Stimulated activated naive B cell treated with anti-CD40 and anti-IgM and Interleukin-4, amounts not matched to agents 10 μg/mL and 1 μg/mL and 100 μg/mL, for 72 hours (primary cell): Measurements from ENCODE around the gene MRPL38.
A peak's percentile ranks its signal among the peaks of the same experiment; 100 is the strongest.

ENCODE experiments used
- ATAC-seq, 2 donors: fragments of 150-1000 bp; cut with Tn5 transposase; replicated peaks; 2 replicates each; pipeline ENCODE4 v1.10.0; 2021; ENCODE audit warnings: moderate library complexity in 1 of 2
- DNase-seq: peaks from one replicate; pipeline ENCODE4 v3.0.0; 2021
- H3K27ac Mint-ChIP-seq: one replicate; pipeline ENCODE4 v1.8.0; 2022; ENCODE audit warnings: mild to moderate bottlenecking, mixed read lengths
- H3K27me3 Mint-ChIP-seq, 2 donors: one replicate each; pipeline ENCODE4 v1.8.0; 2022; ENCODE audit warnings: mixed read lengths in 2 of 2
- H3K36me3 Mint-ChIP-seq, 2 donors: one replicate each; pipeline ENCODE4 v1.8.0; 2022; ENCODE audit warnings: mixed read lengths in 2 of 2, mild to moderate bottlenecking in 1 of 2
- H3K4me1 Mint-ChIP-seq, 2 donors: one replicate each; pipeline ENCODE4 v1.8.0; 2022; ENCODE audit warnings: mixed read lengths in 2 of 2, mild to moderate bottlenecking in 1 of 2
- H3K4me3 Mint-ChIP-seq, 2 donors: one replicate each; pipeline ENCODE4 v1.8.0; 2022; ENCODE audit warnings: mild to moderate bottlenecking in 2 of 2, mixed read lengths in 2 of 2, moderate library complexity in 1 of 2
- H3K9me3 Mint-ChIP-seq, 2 donors: one replicate each; pipeline ENCODE4 v1.8.0; 2022; ENCODE audit warnings: mixed read lengths in 2 of 2, mild to moderate bottlenecking in 1 of 2

MRPL38 gene

GRCh38 chr17:75909812-75910274 is 5.2 kb upstream of the MRPL38 start:
- no peaks in the 10 kb centered on the region for H3K9me3 Mint-ChIP-seq
- no peak overlapping the region for H3K27ac Mint-ChIP-seq
- peaks cover 8% of the 10 kb centered on the region in 2 donors for H3K36me3 Mint-ChIP-seq

DNA sequence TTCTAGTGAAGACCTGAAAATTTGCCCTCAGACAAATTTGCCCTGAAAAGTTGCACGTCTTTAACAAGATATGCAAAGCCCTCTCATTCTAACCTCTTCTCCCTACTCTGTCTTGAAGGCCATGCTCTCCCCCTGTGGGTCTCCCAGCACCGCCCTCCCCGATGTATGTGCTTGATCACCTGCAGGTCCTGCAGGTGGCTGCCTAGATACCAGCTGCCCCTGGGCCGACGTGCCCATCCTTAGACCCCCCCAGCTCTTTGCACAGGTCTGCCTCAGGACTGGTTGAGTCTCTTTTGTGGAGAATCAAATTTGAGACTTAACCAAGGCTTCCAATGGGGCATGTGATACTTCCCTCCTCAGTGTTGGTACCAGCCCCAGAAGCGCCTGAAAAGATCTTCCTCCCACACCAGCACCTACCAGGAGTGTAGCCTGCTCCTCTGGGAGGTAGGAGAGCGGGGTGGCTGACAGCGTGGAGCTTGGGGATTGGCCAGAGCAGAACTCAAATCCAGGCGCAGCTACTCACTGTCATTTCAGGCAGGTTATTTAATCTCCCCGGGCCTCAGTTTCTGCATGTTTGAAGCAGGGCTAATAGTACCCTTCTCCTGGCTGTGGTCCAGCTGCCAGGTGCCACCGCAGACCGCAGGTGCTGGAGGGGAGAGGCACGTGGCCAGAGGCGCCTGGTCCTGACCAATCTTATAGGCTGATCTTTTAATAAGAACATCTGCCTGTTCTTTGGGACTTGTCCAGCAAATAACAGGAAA is 4.5 kb upstream of the MRPL38 start:
- Mint-ChIP-seq H3K4me1 (peaks cover 2 to 5% of the 10 kb centered on the region in 2 donors), H3K36me3 (peaks cover 8 to 10% of the 10 kb centered on the region in 2 donors), H3K4me3 (no peak overlapping the region), H3K27ac (no peak overlapping the region), H3K9me3 (no peaks in the 10 kb centered on the region), H3K27me3 (no peaks in the 10 kb centered on the region)
- DNase-seq (no peak), ATAC-seq (no peak)

More at GRCh38 chr17:75909812-75910274, 5.2 kb upstream of the MRPL38 start:
- Mint-ChIP-seq H3K4me3 (no peak overlapping the region), H3K4me1 (peaks cover 2 to 5% of the 10 kb centered on the region in 2 donors), H3K27me3 (no peaks in the 10 kb centered on the region)
- no peak for DNase-seq
- ATAC-seq: no peak

- H3K27me3 Mint-ChIP-seq: no peaks in the 10 kb centered on the region
- H3K4me3 Mint-ChIP-seq: no peak overlapping the region
- ATAC-seq (no peak), DNase-seq (no peak)
- no peaks in the 10 kb centered on the region for H3K9me3 Mint-ChIP-seq
- peaks cover 3 to 12% of the 10 kb centered on the region in 2 donors for H3K4me1 Mint-ChIP-seq
- peaks cover 4% of the 10 kb centered on the region in 2 donors for H3K36me3 Mint-ChIP-seq
- H3K27ac Mint-ChIP-seq: no peak overlapping the region
Observed at GRCh38 chr17:75908201-75908600, 3.5 kb upstream of the MRPL38 start.

GRCh38 chr17:75906143-75906884 is 1.6 kb upstream of the MRPL38 start:
- peaks cover 5 to 8% of the 10 kb centered on the region in 2 donors for H3K36me3 Mint-ChIP-seq
- no peak for ATAC-seq
- peak overlapping the region; percentile 20 for H3K27ac Mint-ChIP-seq
- no peaks in the 10 kb centered on the region for H3K27me3 Mint-ChIP-seq
- no peak for DNase-seq
- no peak overlapping the region for H3K4me3 Mint-ChIP-seq
- H3K9me3 Mint-ChIP-seq: no peaks in the 10 kb centered on the region
- H3K4me1 Mint-ChIP-seq: peaks cover 3 to 12% of the 10 kb centered on the region in 2 donors

- Mint-ChIP-seq H3K4me1 (peaks cover 9 to 26% of the 10 kb centered on the region in 2 donors), H3K4me3 (no peak overlapping the region), H3K27me3 (no peaks in the 10 kb centered on the region), H3K9me3 (no peaks in the 10 kb centered on the region), H3K27ac (no peak overlapping the region), H3K36me3 (peaks cover 23 to 34% of the 10 kb centered on the region in 2 donors)
- DNase-seq (no peak), ATAC-seq (no peak)
Observed at GRCh38 chr17:75902406-75902805, 2.3 kb downstream of the MRPL38 start.

DNA sequence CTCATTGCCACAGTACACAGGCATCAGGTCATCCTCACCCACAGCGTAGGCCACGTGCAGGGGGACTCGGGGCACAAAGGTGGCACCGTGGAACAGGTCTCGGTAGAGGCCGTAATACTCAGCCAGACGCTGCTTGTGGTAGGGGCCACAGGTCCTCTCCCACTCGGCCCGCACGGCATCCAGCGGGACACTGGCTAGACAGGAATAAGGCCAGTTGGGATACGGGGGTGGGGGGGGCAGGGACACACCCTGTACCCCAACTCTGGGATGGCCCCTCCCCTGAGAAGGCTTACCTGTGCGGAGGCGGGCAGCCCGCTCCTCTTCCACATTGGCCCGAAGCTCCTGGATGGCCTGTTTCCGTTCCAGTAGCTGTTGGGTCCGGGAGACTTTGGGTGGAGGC is 3.0 kb downstream of the MRPL38 start:
- H3K9me3 Mint-ChIP-seq: no peaks in the 10 kb centered on the region
- peaks cover 23 to 35% of the 10 kb centered on the region in 2 donors for H3K36me3 Mint-ChIP-seq
- no peak for DNase-seq
- H3K4me3 Mint-ChIP-seq: no peak overlapping the region
- no peak overlapping the region for H3K27ac Mint-ChIP-seq
- H3K27me3 Mint-ChIP-seq: no peaks in the 10 kb centered on the region
- peaks cover 9 to 29% of the 10 kb centered on the region in 2 donors for H3K4me1 Mint-ChIP-seq
- ATAC-seq: no peak

DNA sequence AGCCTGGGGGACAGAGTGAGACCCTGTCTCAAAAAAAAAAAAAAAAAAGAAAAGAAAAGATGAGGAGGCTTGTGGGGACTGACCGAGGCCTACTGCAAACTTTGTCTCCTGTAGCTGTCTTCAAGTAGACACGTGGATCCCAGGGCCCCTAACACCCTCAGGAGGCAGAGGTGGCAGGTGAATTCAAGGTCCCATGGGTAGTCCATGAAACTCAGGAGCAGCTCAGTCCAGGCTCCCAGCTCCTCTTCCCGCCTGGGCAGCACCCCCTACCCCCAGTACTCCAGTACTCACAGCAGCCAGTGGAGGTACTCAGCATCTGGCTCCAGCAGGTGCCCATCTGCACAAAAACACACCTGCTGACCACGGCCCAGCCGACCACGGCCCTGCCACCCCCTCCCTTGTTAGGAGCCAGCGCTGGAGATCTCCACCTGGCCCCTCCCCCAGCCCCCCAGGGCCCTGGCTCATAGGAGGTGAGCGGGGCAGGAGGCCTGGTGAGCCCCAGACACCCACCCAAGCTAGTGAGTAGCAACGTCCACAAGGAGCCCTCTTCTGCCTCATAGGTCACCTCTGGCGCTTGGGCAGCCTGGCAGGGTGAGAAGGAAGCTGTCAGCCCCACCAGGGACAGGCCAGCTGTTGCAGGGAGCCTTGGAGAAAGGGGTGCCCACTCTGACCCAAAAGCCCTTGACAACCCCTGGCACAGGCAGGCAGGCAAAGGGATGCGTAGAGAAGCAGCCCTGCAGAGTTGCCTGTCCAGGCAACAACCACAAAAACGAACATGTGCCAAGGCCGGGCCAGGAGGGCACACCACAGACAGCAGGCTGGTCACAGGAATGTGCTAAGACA is 3.8 kb downstream of the MRPL38 start:
- H3K36me3 Mint-ChIP-seq: peaks cover 23 to 35% of the 10 kb centered on the region in 2 donors
- H3K27ac Mint-ChIP-seq: no peak overlapping the region
- peaks cover 9 to 32% of the 10 kb centered on the region in 2 donors for H3K4me1 Mint-ChIP-seq
- no peak for ATAC-seq
- no peak overlapping the region for H3K4me3 Mint-ChIP-seq
- no peaks in the 10 kb centered on the region for H3K27me3 Mint-ChIP-seq
- H3K9me3 Mint-ChIP-seq: no peaks in the 10 kb centered on the region
- no peak for DNase-seq

- Mint-ChIP-seq H3K36me3 (peaks cover 23 to 43% of the 10 kb centered on the region in 2 donors), H3K27me3 (no peaks in the 10 kb centered on the region), H3K4me1 (peaks cover 17 to 37% of the 10 kb centered on the region in 2 donors), H3K9me3 (no peaks in the 10 kb centered on the region), H3K27ac (peak overlapping the region; percentile 81), H3K4me3 (no peak overlapping the region)
- DNase-seq: no peak
- no peak for ATAC-seq
Observed at GRCh38 chr17:75899767-75900468, 4.8 kb downstream of the MRPL38 start.

GRCh38 chr17:75899353-75899752 is 5.3 kb downstream of the MRPL38 start:
- H3K9me3 Mint-ChIP-seq: no peaks in the 10 kb centered on the region
- H3K4me1 Mint-ChIP-seq: peaks cover 19 to 43% of the 10 kb centered on the region in 2 donors
- no peak overlapping the region for H3K4me3 Mint-ChIP-seq
- no peak overlapping the region for H3K27ac Mint-ChIP-seq
- ATAC-seq: no peak
- H3K36me3 Mint-ChIP-seq: peaks cover 25 to 41% of the 10 kb centered on the region in 2 donors
- no peak for DNase-seq
- H3K27me3 Mint-ChIP-seq: no peaks in the 10 kb centered on the region

DNA sequence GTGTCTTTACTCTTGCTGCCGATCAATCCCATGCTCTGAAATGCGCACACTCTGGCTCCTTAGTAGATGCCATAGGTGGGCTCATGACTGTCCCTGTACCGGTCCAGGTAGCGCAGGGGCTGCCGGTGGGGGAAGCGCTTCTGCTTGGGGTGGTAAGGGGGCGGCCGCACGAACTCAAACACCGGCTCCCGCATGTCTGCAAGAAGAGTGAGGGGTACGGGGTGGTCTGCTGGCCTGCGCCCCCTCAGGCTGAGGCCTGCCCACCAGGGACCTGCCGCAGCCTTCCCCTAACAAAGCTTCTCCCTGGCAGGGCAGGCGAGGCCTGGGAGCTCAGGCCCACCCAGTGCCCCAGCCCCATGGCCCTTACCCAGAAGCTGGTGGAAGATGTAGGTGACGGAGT is 5.9 kb downstream of the MRPL38 start:
- Mint-ChIP-seq H3K9me3 (no peaks in the 10 kb centered on the region), H3K4me3 (no peak overlapping the region), H3K4me1 (peaks cover 23 to 43% of the 10 kb centered on the region in 2 donors), H3K27ac (no peak overlapping the region), H3K27me3 (no peaks in the 10 kb centered on the region), H3K36me3 (peaks cover 30 to 47% of the 10 kb centered on the region in 2 donors)
- ATAC-seq (no peak), DNase-seq (no peak)

DNA sequence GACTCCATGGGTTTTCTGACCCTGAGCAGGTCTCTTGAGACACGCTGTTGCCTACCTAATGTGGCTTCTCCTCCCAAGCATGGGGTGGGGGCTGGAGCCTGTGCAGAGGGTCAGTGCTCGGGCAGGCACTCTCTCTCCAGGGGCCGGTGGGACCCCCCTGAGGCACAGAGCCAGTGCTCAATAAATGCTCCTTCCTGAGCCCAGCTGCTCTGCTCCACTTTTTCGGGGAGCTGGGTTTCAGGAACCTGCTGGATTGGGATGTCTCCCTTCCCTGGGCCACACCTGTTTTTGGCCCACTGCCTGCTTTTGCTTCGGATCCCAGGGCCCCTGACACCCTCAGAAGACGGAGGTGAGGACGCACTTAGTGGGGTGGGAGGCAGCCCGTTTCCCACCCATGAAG is 6.6 kb downstream of the MRPL38 start:
- peaks cover 26 to 47% of the 10 kb centered on the region in 2 donors for H3K4me1 Mint-ChIP-seq
- no peak overlapping the region for H3K27ac Mint-ChIP-seq
- no peak overlapping the region for H3K4me3 Mint-ChIP-seq
- ATAC-seq (no peak), DNase-seq (no peak)
- peaks cover 30 to 50% of the 10 kb centered on the region in 2 donors for H3K36me3 Mint-ChIP-seq
- H3K27me3 Mint-ChIP-seq: no peaks in the 10 kb centered on the region
- H3K9me3 Mint-ChIP-seq: no peaks in the 10 kb centered on the region

DNA sequence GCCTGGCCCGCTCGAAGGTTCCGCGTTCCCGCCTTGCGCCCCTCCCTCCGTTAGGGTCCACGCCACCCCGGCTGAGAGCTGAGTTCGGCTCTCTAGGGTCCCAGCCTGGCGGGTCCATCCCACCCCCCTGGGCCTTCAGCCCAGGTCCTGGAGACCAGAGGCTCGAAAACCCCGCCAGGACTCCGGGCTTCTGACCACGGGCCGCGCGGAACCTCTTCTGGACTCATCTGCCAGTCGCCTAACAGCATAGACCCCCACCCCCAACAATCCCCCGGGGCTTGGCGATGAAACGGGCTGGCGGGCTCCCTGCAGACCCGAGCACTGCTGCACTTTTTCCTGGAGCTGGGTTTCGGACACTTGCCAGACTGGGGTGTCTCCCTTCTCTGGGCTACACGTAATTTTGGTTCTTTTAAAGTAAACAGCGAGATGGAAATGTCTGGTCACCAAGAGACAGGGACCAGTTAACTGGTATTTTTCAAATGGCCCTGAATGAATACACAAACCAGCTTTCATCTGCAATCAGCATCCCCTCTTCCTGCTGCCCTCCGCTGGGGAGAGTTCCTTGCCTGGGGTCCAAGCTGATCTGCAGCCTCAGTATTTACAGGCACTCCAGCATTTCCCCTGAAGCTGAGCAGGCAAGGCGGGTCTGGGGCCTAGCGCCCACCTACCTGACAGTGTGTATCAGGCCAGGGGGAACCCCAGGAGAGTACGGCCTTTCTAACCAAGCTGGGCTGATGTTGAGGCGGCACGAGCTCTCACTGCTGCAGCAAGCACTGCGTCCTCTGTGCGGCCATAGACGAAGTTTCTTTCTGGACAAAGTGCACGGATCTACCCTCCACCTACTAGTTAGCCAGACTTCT is 7.3 kb downstream of the MRPL38 start:
- Mint-ChIP-seq H3K27ac (peak overlapping the region; percentile 81), H3K4me1 (peaks cover 26 to 47% of the 10 kb centered on the region in 2 donors), H3K27me3 (no peaks in the 10 kb centered on the region), H3K4me3 (peak overlapping the region; percentile 60 to 78), H3K9me3 (no peaks in the 10 kb centered on the region), H3K36me3 (peaks cover 30 to 50% of the 10 kb centered on the region in 2 donors)
- ATAC-seq (no peak), DNase-seq (no peak)
